Retinal pigment epithelial cell (primary cell): ENCODE measurements around the gene TUT7.

Experiments used
- DNase-seq: peaks from one replicate; pipeline ENCODE4 v3.0.0-alpha.2; 2010; ENCODE audit warnings: low read depth
- H3K4me3 ChIP-seq: 2 replicates; pipeline ENCODE4 v1.5.1; 2011; ENCODE audit warnings: mild to moderate bottlenecking, low read length, control low read depth, moderate library complexity
- TF ChIP-seq, protein P1 (sequence below): conservative IDR thresholded peaks from 2 replicates; pipeline ENCODE4 v1.5.1; 2011; ENCODE audit warnings: low read depth, low read length, control low read depth, inconsistent platforms

Gene TUT7

DNA sequence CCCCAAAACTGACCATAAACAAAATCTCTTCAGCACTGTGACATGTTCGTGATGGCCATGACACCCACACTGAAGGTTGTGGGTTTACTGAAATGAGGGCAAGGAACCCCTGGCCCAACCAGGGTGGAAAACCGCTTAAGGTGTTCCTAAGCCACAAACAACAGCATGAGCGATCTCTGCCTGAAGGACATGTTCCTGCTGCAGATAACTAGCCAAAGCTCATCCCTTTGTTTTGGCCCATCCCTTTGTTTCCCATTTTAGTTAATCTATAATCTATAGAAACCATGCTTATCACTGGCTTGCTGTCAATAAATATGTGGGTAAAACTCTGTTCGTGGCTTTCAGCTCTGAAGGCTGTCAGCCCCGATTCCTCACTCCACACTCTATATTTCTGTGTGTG lies 21.8 kb upstream of the TUT7 start:
- no peak for DNase-seq
- no peak overlapping the region for H3K4me3 ChIP-seq
- TF ChIP-seq, protein P1, sequence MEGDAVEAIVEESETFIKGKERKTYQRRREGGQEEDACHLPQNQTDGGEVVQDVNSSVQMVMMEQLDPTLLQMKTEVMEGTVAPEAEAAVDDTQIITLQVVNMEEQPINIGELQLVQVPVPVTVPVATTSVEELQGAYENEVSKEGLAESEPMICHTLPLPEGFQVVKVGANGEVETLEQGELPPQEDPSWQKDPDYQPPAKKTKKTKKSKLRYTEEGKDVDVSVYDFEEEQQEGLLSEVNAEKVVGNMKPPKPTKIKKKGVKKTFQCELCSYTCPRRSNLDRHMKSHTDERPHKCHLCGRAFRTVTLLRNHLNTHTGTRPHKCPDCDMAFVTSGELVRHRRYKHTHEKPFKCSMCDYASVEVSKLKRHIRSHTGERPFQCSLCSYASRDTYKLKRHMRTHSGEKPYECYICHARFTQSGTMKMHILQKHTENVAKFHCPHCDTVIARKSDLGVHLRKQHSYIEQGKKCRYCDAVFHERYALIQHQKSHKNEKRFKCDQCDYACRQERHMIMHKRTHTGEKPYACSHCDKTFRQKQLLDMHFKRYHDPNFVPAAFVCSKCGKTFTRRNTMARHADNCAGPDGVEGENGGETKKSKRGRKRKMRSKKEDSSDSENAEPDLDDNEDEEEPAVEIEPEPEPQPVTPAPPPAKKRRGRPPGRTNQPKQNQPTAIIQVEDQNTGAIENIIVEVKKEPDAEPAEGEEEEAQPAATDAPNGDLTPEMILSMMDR: no peak

DNA sequence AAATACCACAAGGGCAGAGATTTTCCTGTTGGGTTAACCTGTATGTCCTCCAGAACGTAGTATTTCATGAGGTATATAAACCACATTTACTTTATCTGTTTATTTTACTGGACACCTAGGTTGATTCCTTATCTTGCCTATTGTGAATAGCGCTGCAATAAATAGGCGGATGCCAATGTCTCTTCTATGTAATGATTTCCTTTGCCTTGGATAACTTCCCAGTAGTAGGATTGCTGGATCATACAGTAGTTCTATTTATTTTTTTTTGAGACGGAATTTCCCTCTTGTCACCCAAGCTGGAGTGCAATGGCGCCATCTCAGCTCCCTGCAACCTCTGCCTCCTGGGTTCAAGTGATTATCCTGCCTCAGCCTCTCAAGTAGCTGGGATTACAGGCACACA lies 15.6 kb upstream of the TUT7 start:
- DNase-seq: no peak
- no peak overlapping the region for H3K4me3 ChIP-seq
- TF ChIP-seq, protein P1: no peak

DNA sequence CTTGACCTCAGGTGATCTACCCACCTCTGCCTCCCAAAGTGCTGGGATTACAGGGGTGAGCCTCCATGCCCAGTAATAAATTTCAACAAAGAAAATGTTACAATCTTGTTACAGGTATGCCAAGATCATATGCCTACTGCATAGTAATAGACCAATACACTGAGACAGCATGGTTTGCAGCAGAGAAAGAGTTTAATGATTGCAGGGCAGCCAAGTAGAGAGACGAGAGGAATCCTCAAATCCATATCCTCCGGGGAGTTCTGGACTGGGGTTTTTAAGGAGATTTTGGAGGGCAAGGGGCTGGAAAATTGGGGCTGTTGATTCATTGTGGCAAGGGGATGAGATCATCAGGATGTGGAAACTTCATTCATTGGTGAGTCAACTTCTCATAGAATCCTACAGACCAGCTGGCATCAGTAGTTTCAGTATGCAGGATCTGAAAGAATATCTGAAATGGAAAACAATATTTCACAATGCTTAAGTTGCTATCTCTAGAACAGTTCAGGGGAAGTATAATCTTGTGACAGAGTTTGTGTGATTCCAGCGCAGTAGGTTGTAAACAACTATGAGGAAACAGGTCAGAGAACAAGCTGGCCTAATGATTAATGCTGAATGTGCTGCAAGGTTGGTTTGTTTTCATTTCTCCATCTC lies 14.8 kb upstream of the TUT7 start:
- no peak overlapping the region for H3K4me3 ChIP-seq
- TF ChIP-seq, protein P1: no peak
- no peak for DNase-seq

DNA sequence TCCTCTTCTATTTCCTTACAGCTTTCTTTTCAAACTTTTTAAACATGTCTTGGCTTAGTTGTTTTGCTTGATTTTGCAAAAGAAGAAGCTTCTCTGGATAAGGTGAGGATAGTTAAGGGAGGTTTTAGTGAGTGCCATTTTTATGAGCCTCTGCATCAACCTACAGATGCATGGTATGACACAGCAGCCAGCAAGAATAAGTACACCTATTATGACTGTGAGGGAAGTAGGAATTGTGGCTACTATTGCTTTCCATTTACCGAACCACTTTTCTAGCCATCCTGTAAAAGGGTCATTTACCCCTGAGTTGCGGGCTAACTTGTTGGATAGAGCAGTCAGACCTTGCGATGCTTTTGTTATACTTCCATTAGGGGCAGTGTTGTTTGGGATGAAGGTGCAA lies 7.0 kb upstream of the TUT7 start:
- DNase-seq: no peak
- H3K4me3 ChIP-seq: no peak overlapping the region
- TF ChIP-seq, protein P1: no peak

DNA sequence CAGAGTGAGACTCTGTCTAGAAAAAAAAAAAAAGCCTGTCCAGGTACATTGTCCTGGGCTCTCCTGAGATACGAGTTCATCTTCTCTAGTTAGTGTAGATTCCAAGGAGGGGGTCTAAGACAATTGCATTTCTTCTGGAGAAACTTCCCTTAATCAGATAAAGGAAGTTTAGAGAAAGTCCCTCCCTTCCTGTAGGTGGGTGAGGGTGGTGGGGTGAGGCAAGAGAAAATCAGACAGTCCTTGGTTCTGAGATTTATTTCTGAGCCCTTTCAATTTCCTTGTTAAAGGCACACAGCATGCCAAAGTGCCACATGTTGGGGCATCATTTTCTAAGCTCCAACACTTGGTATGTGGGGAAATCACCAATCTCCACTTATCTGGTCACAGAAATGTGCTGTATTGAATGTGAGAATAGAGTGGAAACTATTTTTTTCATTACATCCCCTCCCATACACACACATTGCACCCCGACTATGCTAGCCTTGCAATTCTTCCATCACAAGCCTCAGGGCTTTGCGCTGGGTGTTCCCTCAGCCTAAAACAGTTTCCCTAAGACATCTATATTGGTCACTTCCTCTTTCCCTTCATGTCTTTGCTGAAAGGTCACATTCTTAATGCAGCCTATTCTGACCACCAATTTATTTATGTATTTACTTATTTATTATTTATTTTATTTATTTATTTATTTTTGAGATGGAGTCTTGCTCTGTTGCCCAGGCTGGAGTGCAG lies 5.1 kb upstream of the TUT7 start:
- TF ChIP-seq, protein P1: no peak
- no peak for DNase-seq

DNA sequence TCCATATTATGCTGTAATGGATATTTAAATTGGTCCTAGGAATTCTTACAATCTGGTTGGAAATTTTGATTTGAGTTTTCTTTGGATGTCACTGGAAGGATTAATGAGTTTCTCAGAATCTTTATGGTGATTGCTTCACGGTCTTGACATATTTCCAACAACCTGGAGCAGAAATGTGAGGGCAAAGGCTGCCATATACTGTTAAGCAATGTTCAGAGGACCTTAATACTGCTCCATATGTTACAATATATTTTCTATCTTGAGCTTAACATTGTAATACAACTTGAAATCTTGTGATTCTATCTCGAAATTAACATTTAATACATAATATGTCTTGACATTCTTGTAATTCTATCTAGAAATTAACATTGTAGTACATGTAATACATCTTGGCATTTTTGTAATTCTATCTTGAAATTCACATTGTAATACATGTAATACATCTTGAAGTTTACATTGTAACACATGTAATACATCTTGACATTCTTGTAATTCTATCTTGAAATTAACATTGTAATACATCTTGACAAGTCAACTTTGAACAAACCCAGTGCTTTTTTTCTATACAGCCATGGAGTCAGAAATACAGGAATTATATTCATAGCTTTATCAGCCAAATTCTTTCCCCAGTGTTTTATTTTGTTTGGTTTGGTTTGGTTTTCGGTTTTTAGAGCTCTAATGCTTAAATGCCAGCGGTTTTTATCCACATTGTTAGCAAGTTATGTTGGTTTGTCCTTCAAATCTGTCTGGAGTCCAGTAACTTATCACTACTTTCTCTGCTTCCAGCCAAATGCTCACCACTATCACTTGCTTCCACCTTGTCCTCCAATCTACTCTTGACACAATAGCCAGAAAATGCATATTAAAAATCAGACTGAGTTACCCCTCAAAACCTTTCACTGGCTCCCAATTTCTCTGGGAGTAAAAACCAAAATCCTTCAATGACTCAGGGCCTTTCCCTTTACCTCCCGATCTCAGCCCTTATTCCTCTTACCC lies 3.0 kb upstream of the TUT7 start:
- DNase-seq: no peak
- TF ChIP-seq, protein P1: no peak
- no peak overlapping the region for H3K4me3 ChIP-seq

More for the DNA sequence above, 5.1 kb upstream of the TUT7 start:
- no peak overlapping the region for H3K4me3 ChIP-seq
